GM10847 (cell line): ENCODE measurements around the gene ATAD3C.

Experiments used
- POLR2A ChIP-seq: IDR thresholded peaks from 2 replicates; pipeline ENCODE4 v1.6.1; 2011; ENCODE audit not compliant: insufficient read length; ENCODE audit errors: extremely low read depth

ATAD3C gene

DNA sequence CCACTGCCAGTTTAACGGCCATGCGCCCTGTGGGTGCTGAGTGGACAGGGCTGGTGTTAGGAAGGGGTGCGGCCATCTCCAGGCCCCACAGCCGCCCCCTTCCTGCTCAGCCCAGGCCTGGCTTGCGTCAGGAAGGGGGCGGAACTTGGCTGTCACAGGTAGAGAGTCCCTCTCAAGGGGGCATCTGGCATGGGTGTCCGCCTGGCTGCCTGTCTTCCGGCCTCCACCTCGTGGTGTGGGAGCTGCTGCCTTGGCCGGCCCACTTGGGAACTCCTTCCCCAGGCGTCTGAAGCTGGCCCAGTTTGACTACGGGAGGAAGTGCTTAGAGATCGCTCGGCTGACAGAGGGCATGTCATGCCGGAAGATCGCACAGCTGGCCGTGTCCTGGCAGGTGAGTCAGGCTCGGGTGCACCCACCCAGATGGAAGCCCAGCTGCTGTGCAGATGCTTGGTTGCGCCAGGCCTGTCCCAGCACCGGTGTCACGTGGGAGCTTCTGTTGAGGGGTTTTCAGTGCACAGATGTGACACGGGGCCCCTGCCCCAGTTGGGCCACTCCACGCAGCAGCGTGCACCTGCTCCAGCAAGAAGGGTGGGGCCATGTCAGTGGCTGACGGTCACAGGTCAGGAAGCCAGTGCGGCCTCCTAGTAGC, 13.0 kb downstream of the ATAD3C start:
- no peak for TF ChIP-seq POLR2A

- no peak for TF ChIP-seq POLR2A
Measured at GRCh38 chr1:1463312-1463711, 13.8 kb downstream of the ATAD3C start.

DNA sequence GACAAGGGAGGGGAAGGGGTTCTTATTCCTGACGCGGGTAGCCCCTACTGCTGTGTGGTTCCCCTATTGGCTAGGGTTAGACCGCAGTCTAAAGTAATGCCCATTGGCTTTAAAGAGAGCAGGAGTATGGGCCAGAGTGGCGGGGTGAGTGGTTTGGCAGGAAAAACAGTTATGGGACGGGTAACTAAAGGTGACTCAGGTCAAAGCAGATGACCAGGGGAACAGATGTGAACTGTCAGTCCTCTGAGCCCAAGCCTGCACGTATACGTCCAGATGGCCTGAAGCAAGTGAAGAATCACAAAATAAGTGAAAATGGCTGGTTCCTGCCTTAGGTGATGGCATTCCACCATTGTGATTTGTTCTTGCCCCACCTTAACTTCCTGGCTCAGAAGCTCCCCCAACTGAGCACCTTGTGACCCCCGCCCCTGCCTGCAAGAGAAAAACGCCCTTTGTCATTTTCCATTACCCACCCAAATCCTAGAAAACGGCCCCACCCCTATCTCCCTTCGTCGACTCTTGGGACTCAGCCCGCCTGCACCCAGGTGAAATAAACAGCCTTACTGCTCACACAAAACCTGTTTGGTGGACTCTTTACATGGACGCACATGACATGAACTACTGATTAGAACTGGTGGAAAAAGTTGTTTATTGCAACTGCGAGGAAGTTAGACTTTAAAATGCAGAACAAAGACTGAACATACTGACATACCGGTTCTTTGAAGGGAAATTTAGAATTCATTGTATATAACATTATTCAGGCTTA, 21.3 kb downstream of the ATAD3C start:
- no peak for TF ChIP-seq POLR2A

- TF ChIP-seq POLR2A, result peak; percentile 68
Measured at GRCh38 chr1:1471389-1472052, 22.0 kb downstream of the ATAD3C start, which contains the start of gene ATAD3B. ATAD3B (plus strand) TSS chr1:1471765; CDS start chr1:1471885, 120 bp downstream.

DNA sequence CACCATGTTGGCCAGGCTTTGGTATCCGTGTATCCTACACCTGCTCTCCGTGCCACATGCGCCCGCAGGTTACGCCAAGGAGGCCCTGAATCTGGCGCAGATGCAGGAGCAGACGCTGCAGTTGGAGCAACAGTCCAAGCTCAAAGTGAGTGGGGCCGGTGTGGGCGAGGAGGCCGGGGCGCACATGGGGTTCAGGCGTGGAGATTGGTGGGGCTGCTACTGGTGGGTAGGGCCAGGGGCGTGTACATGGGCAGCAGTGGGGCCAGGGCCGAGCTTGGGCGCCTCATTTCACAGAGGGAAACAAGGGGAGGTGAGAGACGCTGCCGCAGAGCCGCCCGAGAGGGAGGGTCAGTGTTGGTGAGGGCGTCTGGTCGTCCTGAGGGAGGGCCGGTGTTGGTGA, 27.7 kb downstream of the ATAD3C start:
- no peak for TF ChIP-seq POLR2A

DNA sequence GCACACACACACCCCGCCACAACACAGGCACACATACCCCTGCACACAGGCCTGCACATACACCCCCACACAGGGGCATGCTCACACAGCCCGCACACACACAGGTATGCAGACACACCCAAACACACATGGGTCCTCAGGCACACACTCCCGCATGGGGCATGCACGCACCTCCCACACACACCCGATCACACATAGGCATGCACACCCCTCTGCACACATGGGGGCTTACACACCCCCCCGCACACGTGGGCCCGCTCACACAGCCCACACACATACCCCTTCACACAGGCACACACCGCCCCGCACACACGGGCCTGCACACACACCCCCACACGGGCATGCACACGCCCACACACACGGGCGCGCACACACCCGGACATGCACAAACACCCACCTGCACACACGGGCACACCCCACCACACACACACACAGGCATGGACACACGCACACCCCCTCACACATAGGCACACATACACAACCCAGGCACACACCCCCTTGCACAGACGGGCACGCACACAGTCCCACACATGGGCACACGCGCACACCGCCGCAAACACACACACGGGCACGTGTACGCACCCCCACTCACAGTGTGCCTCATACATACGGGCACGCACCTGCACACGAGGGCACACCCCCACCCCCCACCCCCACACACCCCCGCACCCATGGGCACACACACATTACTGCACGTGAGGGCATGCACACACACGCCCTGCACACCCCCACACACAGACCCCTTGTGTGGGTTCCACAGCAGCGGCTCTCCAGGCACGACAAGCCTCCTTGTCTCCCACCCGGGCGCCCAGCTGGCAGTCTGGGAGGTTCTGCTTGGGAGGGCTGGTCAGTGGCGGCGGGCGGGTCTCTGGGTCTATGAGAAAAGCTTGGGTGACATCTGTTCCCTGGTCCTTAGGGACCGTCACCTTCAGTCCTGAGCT, 30.3 kb downstream of the ATAD3C start:
- TF ChIP-seq POLR2A, result no peak

DNA sequence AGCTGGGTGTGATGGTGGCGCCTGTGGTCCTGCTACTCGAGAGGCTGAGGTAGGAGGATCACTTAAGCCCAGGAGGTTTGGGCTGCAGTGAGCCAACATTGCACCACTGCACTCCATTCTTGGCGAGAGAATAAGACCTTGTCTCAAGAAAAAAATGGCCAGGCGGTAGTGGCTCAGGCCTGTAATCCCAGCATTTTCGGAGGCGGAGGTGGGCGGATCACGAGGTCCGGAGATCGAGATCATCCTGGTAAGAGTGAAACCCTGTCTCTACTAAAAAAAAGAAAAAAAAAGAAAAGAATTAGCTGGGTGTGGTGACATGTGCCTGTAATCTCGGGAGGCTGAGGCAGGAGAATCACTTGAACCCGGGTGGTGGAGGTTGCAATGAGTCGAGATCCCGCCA, 33.4 kb downstream of the ATAD3C start:
- TF ChIP-seq POLR2A, result no peak

DNA sequence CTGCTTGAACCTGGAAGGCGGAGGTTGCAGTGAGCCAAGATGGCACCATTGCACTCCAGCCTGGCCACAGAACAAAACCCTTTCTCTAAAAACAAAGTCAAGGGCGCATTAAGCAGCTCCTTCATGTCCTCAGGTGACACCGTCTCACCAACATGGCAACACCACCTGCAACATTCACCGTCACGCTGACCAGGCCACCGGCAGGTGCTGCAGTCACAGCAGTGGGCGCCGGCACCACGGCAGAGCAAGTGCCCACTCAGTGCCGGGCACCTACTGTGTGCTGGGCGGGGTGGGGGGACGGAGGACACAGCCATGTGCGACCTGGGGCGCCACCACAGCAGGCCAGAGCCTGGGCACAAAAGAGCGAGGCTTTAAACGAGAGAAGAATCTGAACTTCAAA, 34.2 kb downstream of the ATAD3C start:
- TF ChIP-seq POLR2A, result no peak

GRCh38 chr1:1487701-1488100, 38.2 kb downstream of the ATAD3C start:
- TF ChIP-seq POLR2A, result no peak

- no peak for TF ChIP-seq POLR2A
Measured at GRCh38 chr1:1489231-1489630, 39.7 kb downstream of the ATAD3C start.

DNA sequence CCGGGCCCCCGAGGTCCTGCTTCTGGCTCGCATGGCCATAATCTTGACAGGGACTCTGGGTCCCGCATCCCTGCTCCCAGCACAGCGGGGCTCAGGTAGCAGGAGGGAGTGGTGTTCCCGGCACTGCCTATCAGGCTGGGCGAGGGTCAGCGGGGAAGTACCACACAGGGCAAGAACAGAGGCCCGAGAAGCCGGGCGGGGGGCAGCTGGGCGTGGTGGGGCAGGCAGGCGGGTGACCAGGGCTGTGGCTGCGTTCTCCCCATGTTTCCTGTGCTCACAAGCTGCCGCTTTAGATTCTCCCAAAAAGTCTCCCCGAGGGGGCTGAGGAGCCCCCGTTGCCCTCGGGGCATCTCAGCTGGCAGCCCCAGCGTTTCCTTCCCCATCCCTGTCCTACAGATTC, 40.4 kb downstream of the ATAD3C start:
- no peak for TF ChIP-seq POLR2A

DNA sequence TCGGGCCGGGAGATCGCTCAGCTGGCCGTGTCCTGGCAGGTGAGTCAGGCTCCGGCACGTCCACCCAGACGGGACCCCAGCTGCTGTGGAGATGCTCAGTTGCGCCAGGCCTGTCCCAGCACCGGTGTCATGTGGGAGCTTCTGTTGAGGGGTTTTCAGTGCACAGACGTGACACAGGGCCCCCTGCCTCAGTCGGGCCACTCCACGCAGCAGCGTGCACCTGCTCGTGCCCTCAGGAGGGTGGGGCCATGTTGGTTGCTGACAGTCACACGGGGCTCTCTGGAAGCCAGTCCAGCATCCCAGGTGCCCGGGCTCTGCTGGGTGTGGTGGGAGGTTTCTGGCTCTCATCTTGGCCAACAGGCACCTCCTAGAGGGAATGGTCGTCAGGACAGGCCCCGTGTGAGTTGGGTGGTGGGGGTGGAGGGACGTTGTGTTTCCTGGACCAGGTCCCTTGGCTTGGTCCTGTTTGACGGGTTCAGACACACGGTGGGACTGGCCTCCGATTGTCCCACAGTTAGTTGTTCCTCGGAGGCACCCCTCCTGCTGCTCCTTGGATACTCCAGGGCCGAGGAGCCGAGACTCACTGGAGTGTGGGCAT, 41.2 kb downstream of the ATAD3C start:
- TF ChIP-seq POLR2A, result no peak

- TF ChIP-seq POLR2A, result no peak
Measured at GRCh38 chr1:1491601-1492000, 42.1 kb downstream of the ATAD3C start.

GRCh38 chr1:1507305-1507704, 57.8 kb downstream of the ATAD3C start:
- no peak for TF ChIP-seq POLR2A
